ENCODE results near the gene C19orf18. TPM values are rescaled to one million over a fixed set of nuclear protein-coding genes. Genes with fewer than 3 reads are reported as not detected.
A peak's percentile ranks its signal among the peaks of the same experiment; 100 is the strongest.
"Not testable (repeated sequence)": the region's sequence is repeated elsewhere in the genome, so short reads cannot be mapped to it uniquely, and the experiment has no call there.

Gene C19orf18
- total and polyA plus RNA-seq, 4 donors: 0.24 to 2.0 (median 1.3) TPM

- peak; percentile 90 for ATAC-seq (ENCODE audit: insufficient read depth, low FRiP score)
- peak within 1 kb of the TSS; percentile 57 to 83 for H3K9ac ChIP-seq (ENCODE audit: insufficient read depth in 1 of 2, low read length in 2 of 2)
- peaks cover 0 to 54% (median 33%) of the 10 kb centered on the region in 4 donors for H3K9me3 ChIP-seq (ENCODE audit: control insufficient read depth in 4 of 4, insufficient read depth in 3 of 4, low read length in 3 of 4)
- peak; percentile 83 to 95 (median 93) for DNase-seq
- no peaks in the 10 kb centered on the region for H3K27me3 ChIP-seq (ENCODE audit: control insufficient read depth in 3 of 3, insufficient read depth in 3 of 3, low read length in 2 of 3)
- peaks cover 3 to 43% (median 20%) of the 10 kb centered on the region in 4 donors for H3K36me3 ChIP-seq (ENCODE audit: control insufficient read depth in 4 of 4, insufficient read depth in 4 of 4, low read length in 4 of 4)
- WGBS, 2 donors: 4 to 5% methylated on average over 54 of the region's 54 CpGs
- peaks cover 0 to 5% (median 3%) of the 10 kb centered on the region in 5 donors for H3K4me1 ChIP-seq (ENCODE audit: control insufficient read depth in 5 of 5, insufficient read depth in 5 of 5, low read length in 5 of 5)
- H3K4me3 ChIP-seq: peak within 1 kb of the TSS; percentile 81
- peak within 1 kb of the TSS; percentile 48 to 67 for H3K27ac ChIP-seq (ENCODE audit: low read depth in 1 of 2, low read length in 1 of 2)
- no peak for TF ChIP-seq CTCF (IDR thresholded peaks at IDR 0.05; ENCODE audit: control extremely low read depth, extremely low read depth)
These were observed 39.3 kb downstream of the C19orf18 start, which contains the start of gene ZNF418 for GRCh38 chr19:57934820-57935665. Gene ZNF418 (minus strand): TSS chr19:57935402. CDS start chr19:57933822, 1,580 bp downstream.

DNA sequence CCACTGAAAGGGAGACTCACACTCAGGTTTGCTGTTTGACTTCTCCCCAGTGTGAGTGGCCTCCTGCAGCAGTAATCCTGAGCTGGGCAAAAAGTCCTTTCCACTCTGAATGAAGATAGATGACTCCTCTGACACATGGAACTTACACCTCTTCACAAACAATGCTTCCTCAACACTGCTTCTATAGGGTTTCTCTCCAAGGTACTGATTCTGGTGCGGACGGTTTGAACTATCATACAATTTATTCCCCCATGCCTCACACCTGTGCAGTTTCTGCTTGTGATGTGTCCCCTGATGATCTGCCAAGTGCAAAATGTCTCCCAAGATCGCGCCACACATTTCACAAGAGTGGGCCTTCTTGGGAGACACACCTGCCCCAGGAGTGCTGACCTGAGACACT lies 46.7 kb downstream of the C19orf18 start:
- H3K27me3 ChIP-seq (ENCODE audit: control insufficient read depth in 3 of 3, insufficient read depth in 3 of 3, low read length in 2 of 3): no peaks in the 10 kb centered on the region
- H3K9ac ChIP-seq (ENCODE audit: insufficient read depth in 1 of 2, low read length in 2 of 2): no peak overlapping the region
- 98 to 99% methylated on average over 4 of the region's 4 CpGs for WGBS, 2 donors
- peaks cover 12 to 84% (median 52%) of the 10 kb centered on the region in 4 donors for H3K36me3 ChIP-seq (ENCODE audit: control insufficient read depth in 4 of 4, insufficient read depth in 4 of 4, low read length in 4 of 4)
- DNase-seq: no peak
- no peak for ATAC-seq (ENCODE audit: insufficient read depth, low FRiP score)
- H3K4me1 ChIP-seq (ENCODE audit: control insufficient read depth in 5 of 5, insufficient read depth in 5 of 5, low read length in 5 of 5): no peaks in the 10 kb centered on the region
- H3K9me3 ChIP-seq (ENCODE audit: control insufficient read depth in 4 of 4, insufficient read depth in 3 of 4, low read length in 3 of 4): peaks cover 0 to 76% (median 52%) of the 10 kb centered on the region in 4 donors
- TF ChIP-seq CTCF (IDR thresholded peaks at IDR 0.05; ENCODE audit: control extremely low read depth, extremely low read depth): no peak
- no peak overlapping the region for H3K4me3 ChIP-seq
- H3K27ac ChIP-seq (ENCODE audit: low read depth in 1 of 2, low read length in 1 of 2): no peak overlapping the region

- Histone ChIP-seq H3K36me3 (ENCODE audit: control insufficient read depth in 4 of 4, insufficient read depth in 4 of 4, low read length in 4 of 4) (peaks cover 3 to 13% (median 8%) of the 10 kb centered on the region in 4 donors), H3K9ac (ENCODE audit: insufficient read depth in 1 of 2, low read length in 2 of 2) (peak within 1 kb of the TSS; percentile 85 to 93), H3K27ac (ENCODE audit: low read depth in 1 of 2, low read length in 1 of 2) (peak within 1 kb of the TSS; percentile 55 to 78), H3K4me3 (peak within 1 kb of the TSS; percentile 63), H3K4me1 (ENCODE audit: control insufficient read depth in 5 of 5, insufficient read depth in 5 of 5, low read length in 5 of 5) (peaks cover 4 to 13% (median 7%) of the 10 kb centered on the region in 5 donors), H3K9me3 (ENCODE audit: control insufficient read depth in 4 of 4, insufficient read depth in 3 of 4, low read length in 3 of 4) (peaks cover 0 to 13% (median 0%) of the 10 kb centered on the region in 4 donors)
- not testable (repeated sequence) for H3K27me3 ChIP-seq (ENCODE audit: control insufficient read depth in 3 of 3, insufficient read depth in 3 of 3, low read length in 2 of 3)
- WGBS, 2 donors: 0% methylated on average over 48 to 51 of the region's 51 CpGs
- ATAC-seq (ENCODE audit: insufficient read depth, low FRiP score) (peak; percentile 99), DNase-seq (peak; percentile 92 to 97 (median 97))
These were observed 58.0 kb downstream of the C19orf18 start, which contains the start of gene ZNF417 for GRCh38 chr19:57916168-57916995. Gene ZNF417 (minus strand): TSS chr19:57916592. CDS start chr19:57916411, 181 bp downstream.

Data from lung (tissue), 12 donors.